ENCODE results near the gene TOX3. TPM values are rescaled to one million over a fixed set of nuclear protein-coding genes. Genes with fewer than 3 reads are reported as not detected.

TOX3 gene
- total and polyA plus RNA-seq, 7 experiments from 2014 or later: not detected

DNA sequence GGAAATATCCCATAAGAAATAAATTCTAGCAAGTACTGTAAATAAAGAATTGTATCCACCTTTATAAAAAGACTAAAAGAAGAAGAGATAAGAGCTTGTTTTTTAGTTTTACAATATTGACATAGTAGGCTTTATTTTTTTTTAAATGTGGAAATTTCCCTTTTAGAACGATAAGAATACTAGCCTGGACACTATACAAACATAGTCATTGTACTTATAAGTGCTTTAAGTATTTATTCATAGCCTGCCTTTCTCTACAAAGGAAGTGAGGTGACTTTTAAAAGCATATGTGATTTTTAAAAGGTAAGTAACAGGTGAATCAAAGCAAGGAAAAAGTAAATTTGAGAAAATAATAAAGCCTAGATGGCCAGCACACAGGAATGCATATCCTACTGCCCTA, 17.7 kb downstream of the TOX3 start:
- H3K27ac Mint-ChIP-seq: no peak overlapping the region
- peaks cover 0 to 3% (median 0%) of the 10 kb centered on the region in 5 donors for H3K36me3 Mint-ChIP-seq
- H3K27me3 Mint-ChIP-seq: no peaks in the 10 kb centered on the region
- Histone ChIP-seq H3K9me3 (ENCODE audit: control insufficient read depth in 2 of 3, low read length in 3 of 3) (no peaks in the 10 kb centered on the region), H3K4me3 (ENCODE audit: low read length) (no peak overlapping the region), H3K36me3 (ENCODE audit: control insufficient read depth in 2 of 3, insufficient read depth in 3 of 3, low read length in 3 of 3) (no peaks in the 10 kb centered on the region), H3K27ac (ENCODE audit: low read depth, low read length) (no peak overlapping the region), H3K4me1 (ENCODE audit: control insufficient read depth in 2 of 2, insufficient read depth in 2 of 2, low read length in 2 of 2) (no peaks in the 10 kb centered on the region), H3K27me3 (ENCODE audit: control insufficient read depth in 2 of 2, insufficient read depth in 2 of 2, low read length in 2 of 2) (no peaks in the 10 kb centered on the region)
- peaks cover 0 to 11% (median 3%) of the 10 kb centered on the region in 11 donors for H3K9me3 Mint-ChIP-seq
- no peaks in the 10 kb centered on the region for H3K4me1 Mint-ChIP-seq
- CTCF ChIA-PET: no interaction called here
- DNase-seq (no peak), ATAC-seq (no peak)
- POLR2A ChIA-PET: no interaction called here
- no peak overlapping the region for H3K4me3 Mint-ChIP-seq
- intact Hi-C loops (cut with micrococcal nuclease): no loop called here

GRCh38 chr16:52528393-52529065, 18.4 kb downstream of the TOX3 start:
- H3K27ac ChIP-seq (ENCODE audit: low read depth, low read length): no peak overlapping the region
- H3K36me3 ChIP-seq (ENCODE audit: control insufficient read depth in 2 of 3, insufficient read depth in 3 of 3, low read length in 3 of 3): no peaks in the 10 kb centered on the region
- H3K36me3 Mint-ChIP-seq: peaks cover 0 to 3% (median 0%) of the 10 kb centered on the region in 5 donors
- H3K4me3 Mint-ChIP-seq: no peak overlapping the region
- ChIA-PET POLR2A (interaction anchor here (0.6 kb wide), 1 partner anchor 9 kb away, joined by 3 read pairs; no protein-coding TSS in a partner anchor), CTCF (no interaction called here)
- ATAC-seq (no peak), DNase-seq (no peak)
- intact Hi-C loops (cut with micrococcal nuclease): no loop called here
- no peaks in the 10 kb centered on the region for H3K27me3 Mint-ChIP-seq
- H3K27ac Mint-ChIP-seq: no peak overlapping the region
- H3K4me3 ChIP-seq (ENCODE audit: low read length): no peak overlapping the region
- peaks cover 0 to 11% (median 3%) of the 10 kb centered on the region in 11 donors for H3K9me3 Mint-ChIP-seq
- H3K4me1 ChIP-seq (ENCODE audit: control insufficient read depth in 2 of 2, insufficient read depth in 2 of 2, low read length in 2 of 2): no peaks in the 10 kb centered on the region
- no peaks in the 10 kb centered on the region for H3K27me3 ChIP-seq (ENCODE audit: control insufficient read depth in 2 of 2, insufficient read depth in 2 of 2, low read length in 2 of 2)
- H3K4me1 Mint-ChIP-seq: no peaks in the 10 kb centered on the region
- no peaks in the 10 kb centered on the region for H3K9me3 ChIP-seq (ENCODE audit: control insufficient read depth in 2 of 3, low read length in 3 of 3)

GRCh38 chr16:52526830-52527229, 20.1 kb downstream of the TOX3 start:
- H3K4me1 Mint-ChIP-seq: no peaks in the 10 kb centered on the region
- no peak overlapping the region for H3K27ac Mint-ChIP-seq
- H3K27ac ChIP-seq (ENCODE audit: low read depth, low read length): no peak overlapping the region
- H3K36me3 ChIP-seq (ENCODE audit: control insufficient read depth in 2 of 3, insufficient read depth in 3 of 3, low read length in 3 of 3): no peaks in the 10 kb centered on the region
- H3K4me3 Mint-ChIP-seq: no peak overlapping the region
- DNase-seq (no peak), ATAC-seq (no peak)
- H3K27me3 Mint-ChIP-seq: no peaks in the 10 kb centered on the region
- H3K4me3 ChIP-seq (ENCODE audit: low read length): no peak overlapping the region
- H3K9me3 ChIP-seq (ENCODE audit: control insufficient read depth in 2 of 3, low read length in 3 of 3): no peaks in the 10 kb centered on the region
- H3K36me3 Mint-ChIP-seq: peaks cover 0 to 3% (median 0%) of the 10 kb centered on the region in 5 donors
- CTCF ChIA-PET: no interaction called here
- no peaks in the 10 kb centered on the region for H3K4me1 ChIP-seq (ENCODE audit: control insufficient read depth in 2 of 2, insufficient read depth in 2 of 2, low read length in 2 of 2)
- no peaks in the 10 kb centered on the region for H3K27me3 ChIP-seq (ENCODE audit: control insufficient read depth in 2 of 2, insufficient read depth in 2 of 2, low read length in 2 of 2)
- intact Hi-C loops (cut with micrococcal nuclease): no loop called here
- H3K9me3 Mint-ChIP-seq: peaks cover 0 to 16% (median 4%) of the 10 kb centered on the region in 11 donors
- POLR2A ChIA-PET: no interaction called here

DNA sequence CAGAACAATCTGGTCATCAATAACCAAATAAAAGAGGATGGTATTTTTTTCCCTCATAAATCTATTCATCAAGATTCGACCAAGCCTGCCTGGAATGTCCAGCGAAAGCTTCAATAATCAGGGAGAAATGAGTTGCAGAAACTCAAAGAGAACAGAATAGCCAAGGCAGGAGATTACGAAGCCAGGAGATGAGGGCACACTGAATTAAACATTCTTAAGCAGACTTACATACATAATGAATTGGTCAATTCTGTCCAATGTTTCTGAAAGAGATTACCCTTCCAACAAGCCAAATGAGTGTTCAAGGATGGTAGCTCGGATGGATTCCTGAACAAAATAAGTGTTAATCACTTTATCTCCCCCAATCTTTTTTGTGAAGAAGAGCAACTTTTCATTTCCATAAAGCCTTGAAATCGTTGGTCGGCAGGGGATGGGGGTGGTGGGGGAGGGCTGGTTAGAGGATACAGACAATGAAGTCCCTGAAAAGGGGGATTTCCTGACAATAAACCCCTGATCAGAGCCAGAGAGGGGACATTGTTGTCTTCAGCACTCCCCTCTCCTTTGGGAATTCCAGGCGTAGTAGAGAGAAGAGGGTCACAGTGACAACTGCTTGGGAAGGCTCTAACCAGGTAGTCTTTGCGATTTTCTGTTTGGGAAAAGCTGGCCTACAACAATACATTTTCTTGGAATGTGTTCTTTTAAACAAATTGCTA, 20.7 kb downstream of the TOX3 start:
- no peak overlapping the region for H3K27ac ChIP-seq (ENCODE audit: low read depth, low read length)
- DNase-seq: no peak
- Mint-ChIP-seq H3K27me3 (no peaks in the 10 kb centered on the region), H3K4me3 (no peak overlapping the region), H3K27ac (no peak overlapping the region), H3K36me3 (peaks cover 0 to 3% (median 0%) of the 10 kb centered on the region in 5 donors), H3K9me3 (peaks cover 0 to 16% (median 4%) of the 10 kb centered on the region in 11 donors), H3K4me1 (no peaks in the 10 kb centered on the region)
- ChIA-PET CTCF (no interaction called here), POLR2A (no interaction called here)
- H3K4me3 ChIP-seq (ENCODE audit: low read length): no peak overlapping the region
- no peaks in the 10 kb centered on the region for H3K27me3 ChIP-seq (ENCODE audit: control insufficient read depth in 2 of 2, insufficient read depth in 2 of 2, low read length in 2 of 2)
- intact Hi-C loops (cut with micrococcal nuclease): no loop called here
- no peaks in the 10 kb centered on the region for H3K9me3 ChIP-seq (ENCODE audit: control insufficient read depth in 2 of 3, low read length in 3 of 3)
- ATAC-seq: no peak
- no peaks in the 10 kb centered on the region for H3K36me3 ChIP-seq (ENCODE audit: control insufficient read depth in 2 of 3, insufficient read depth in 3 of 3, low read length in 3 of 3)
- H3K4me1 ChIP-seq (ENCODE audit: control insufficient read depth in 2 of 2, insufficient read depth in 2 of 2, low read length in 2 of 2): no peaks in the 10 kb centered on the region

DNA sequence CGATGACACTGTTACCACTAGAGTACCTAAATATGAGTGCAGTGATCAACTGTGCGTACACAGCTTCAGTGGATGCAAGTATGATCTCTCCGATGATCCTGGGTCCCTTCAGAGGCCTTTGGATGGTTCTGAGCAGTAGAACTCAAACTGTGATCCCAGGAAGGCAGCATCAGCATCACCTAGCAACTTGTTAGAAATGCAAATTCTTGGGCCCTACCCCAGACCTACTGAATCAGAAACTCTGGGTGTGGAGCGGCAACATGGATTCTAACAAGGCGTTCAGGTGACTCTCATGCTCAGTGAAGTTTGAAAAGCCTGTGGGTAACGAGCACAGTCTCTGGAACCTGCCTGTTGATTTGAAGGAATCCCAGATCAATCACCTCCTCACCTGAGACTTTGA, 25.4 kb downstream of the TOX3 start:
- Histone ChIP-seq H3K4me3 (ENCODE audit: low read length) (no peak overlapping the region), H3K9me3 (ENCODE audit: control insufficient read depth in 2 of 3, low read length in 3 of 3) (no peaks in the 10 kb centered on the region), H3K36me3 (ENCODE audit: control insufficient read depth in 2 of 3, insufficient read depth in 3 of 3, low read length in 3 of 3) (no peaks in the 10 kb centered on the region), H3K27me3 (ENCODE audit: control insufficient read depth in 2 of 2, insufficient read depth in 2 of 2, low read length in 2 of 2) (no peaks in the 10 kb centered on the region), H3K4me1 (ENCODE audit: control insufficient read depth in 2 of 2, insufficient read depth in 2 of 2, low read length in 2 of 2) (no peaks in the 10 kb centered on the region), H3K27ac (ENCODE audit: low read depth, low read length) (no peak overlapping the region)
- DNase-seq: no peak
- POLR2A ChIA-PET: no interaction called here
- intact Hi-C loops (cut with micrococcal nuclease): no loop called here
- no peak for ATAC-seq
- no peaks in the 10 kb centered on the region for H3K36me3 Mint-ChIP-seq
- CTCF ChIA-PET: no interaction called here
- H3K4me1 Mint-ChIP-seq: no peaks in the 10 kb centered on the region
- H3K27ac Mint-ChIP-seq: no peak overlapping the region
- peaks cover 0 to 9% (median 1%) of the 10 kb centered on the region in 11 donors for H3K9me3 Mint-ChIP-seq
- no peak overlapping the region for H3K4me3 Mint-ChIP-seq
- H3K27me3 Mint-ChIP-seq: no peaks in the 10 kb centered on the region

DNA sequence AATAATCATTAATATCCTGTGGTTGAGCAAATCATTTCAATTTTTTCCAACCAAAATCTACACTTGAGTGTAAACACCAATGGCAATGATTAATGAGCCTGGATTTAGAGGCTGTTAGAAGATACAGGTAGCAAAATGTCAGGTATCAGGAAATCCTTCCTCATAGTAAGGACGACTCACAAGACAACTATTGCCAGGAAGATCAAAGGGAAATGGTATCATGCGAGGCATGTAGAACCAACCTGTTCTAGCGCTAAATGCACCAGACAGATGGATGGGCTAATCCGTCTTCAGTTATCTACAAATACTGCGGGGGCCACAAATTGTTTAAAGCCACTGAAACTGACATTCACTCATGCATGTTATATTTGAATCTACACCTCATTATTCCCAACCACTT, 28.1 kb downstream of the TOX3 start:
- CTCF ChIA-PET: no interaction called here
- intact Hi-C loops (cut with micrococcal nuclease): no loop called here
- H3K4me1 Mint-ChIP-seq: no peaks in the 10 kb centered on the region

More for the DNA sequence above, 28.1 kb downstream of the TOX3 start:
- DNase-seq: no peak
- no peaks in the 10 kb centered on the region for H3K27me3 Mint-ChIP-seq
- no peaks in the 10 kb centered on the region for H3K36me3 ChIP-seq (ENCODE audit: control insufficient read depth in 2 of 3, insufficient read depth in 3 of 3, low read length in 3 of 3)
- H3K4me1 ChIP-seq (ENCODE audit: control insufficient read depth in 2 of 2, insufficient read depth in 2 of 2, low read length in 2 of 2): no peaks in the 10 kb centered on the region
- no peak overlapping the region for H3K4me3 ChIP-seq (ENCODE audit: low read length)
- no peak overlapping the region for H3K4me3 Mint-ChIP-seq
- no peaks in the 10 kb centered on the region for H3K36me3 Mint-ChIP-seq
- H3K27ac ChIP-seq (ENCODE audit: low read depth, low read length): no peak overlapping the region
- no peaks in the 10 kb centered on the region for H3K9me3 ChIP-seq (ENCODE audit: control insufficient read depth in 2 of 3, low read length in 3 of 3)
- no peaks in the 10 kb centered on the region for H3K27me3 ChIP-seq (ENCODE audit: control insufficient read depth in 2 of 2, insufficient read depth in 2 of 2, low read length in 2 of 2)
- peaks cover 0 to 9% (median 3%) of the 10 kb centered on the region in 11 donors for H3K9me3 Mint-ChIP-seq
- POLR2A ChIA-PET: no interaction called here
- H3K27ac Mint-ChIP-seq: no peak overlapping the region
- ATAC-seq: no peak
